GM12891 (cell line): ENCODE data around the gene BEND6.

Source experiments
- DNase-seq: peaks from one replicate; pipeline ENCODE4 v3.0.0; 2011; ENCODE audit warnings: low spot score; ENCODE audit not compliant: insufficient read length
- FAIRE-seq: peaks from 2 replicates; lab custom pipeline; 2011; peaks lifted over from hg19 to GRCh38; lab: Jason Lieb, UNC
- PAX5 ChIP-seq: IDR thresholded peaks from 2 replicates; pipeline ENCODE4 v1.6.1; 2011; ENCODE audit warnings: low read length, moderate library complexity, mild to moderate bottlenecking; ENCODE audit not compliant: insufficient read depth, severe bottlenecking
- POLR2A ChIP-seq: IDR thresholded peaks from 2 replicates; pipeline ENCODE4 v1.6.1; 2011; ENCODE audit warnings: low read depth, low read length, control low read depth
- POLR2AphosphoS5 ChIP-seq: IDR thresholded peaks from 2 replicates; pipeline ENCODE4 v1.6.1; 2011; ENCODE audit warnings: low read depth, low read length, control low read depth
- POU2F2 ChIP-seq: IDR thresholded peaks from 2 replicates; pipeline ENCODE4 v1.6.1; 2011; ENCODE audit warnings: low read depth, mild to moderate bottlenecking, control low read depth, low read length, moderate library complexity
- SPI1 ChIP-seq: IDR thresholded peaks from 2 replicates; pipeline ENCODE4 v1.6.1; 2011; ENCODE audit warnings: low read depth, low read length, control low read depth
- TAF1 ChIP-seq: IDR thresholded peaks from 2 replicates; pipeline ENCODE4 v1.6.1; 2011; ENCODE audit warnings: low read depth, low read length, control low read depth

BEND6 gene

DNA sequence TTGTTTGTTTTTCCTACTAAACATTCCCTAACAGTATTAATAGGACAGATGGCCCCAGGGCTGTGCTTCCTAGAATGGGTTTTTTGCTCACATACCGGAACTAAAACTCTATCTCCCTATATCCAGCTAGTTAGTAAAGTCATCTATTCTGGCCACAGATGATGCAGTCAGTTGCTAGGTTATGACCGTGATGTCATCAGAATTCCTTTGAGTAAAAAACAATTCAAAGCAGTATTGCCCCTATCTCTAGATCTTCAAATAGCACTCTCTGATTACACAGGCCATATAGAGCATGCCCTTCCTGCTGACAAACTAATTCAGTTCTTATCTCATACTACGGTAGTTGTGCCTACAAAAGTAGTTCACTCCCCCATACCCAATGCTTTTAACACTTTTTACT lies 117.2 kb downstream of the BEND6 start:
- TF ChIP-seq POU2F2 (no peak), POLR2A (no peak), SPI1 (no peak), POLR2AphosphoS5 (no peak), PAX5 (no peak), TAF1 (no peak)
- DNase-seq (no peak), FAIRE-seq (no peak)

DNA sequence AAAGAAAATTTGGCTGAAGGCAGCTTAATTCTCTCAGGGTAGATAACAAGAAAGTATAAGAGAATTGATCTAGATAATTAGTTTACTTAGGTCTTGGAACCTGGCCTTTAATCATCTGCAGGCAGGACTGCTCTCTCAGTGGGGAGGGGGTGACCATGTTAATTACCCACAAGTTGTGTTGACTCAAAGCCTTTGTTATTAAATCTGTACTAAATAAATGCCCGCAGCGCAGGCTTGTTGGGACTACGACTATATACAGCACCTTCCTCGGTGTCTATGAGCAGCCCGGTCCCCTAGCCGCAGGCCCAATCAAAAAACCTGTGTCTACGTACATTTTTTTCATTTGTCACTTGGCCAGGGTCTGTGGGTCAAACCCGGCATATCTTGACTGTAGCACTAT lies 119.5 kb downstream of the BEND6 start:
- DNase-seq (no peak), FAIRE-seq (no peak)
- TF ChIP-seq TAF1 (no peak), PAX5 (no peak), POLR2AphosphoS5 (no peak), SPI1 (no peak), POLR2A (no peak), POU2F2 (no peak)

GRCh38 chr6:57075092-57075491 lies 120.2 kb downstream of the BEND6 start:
- DNase-seq (no peak), FAIRE-seq (no peak)
- TF ChIP-seq PAX5, result no peak
- no peak for TF ChIP-seq POU2F2
- no peak for TF ChIP-seq SPI1
- no peak for TF ChIP-seq TAF1
- no peak for TF ChIP-seq POLR2AphosphoS5
- TF ChIP-seq POLR2A, result no peak
